Mesodermal cell (in vitro differentiated cells): ENCODE results near the gene OR2T10.

Source experiments
- H3K27ac ChIP-seq: 2 replicates; pipeline ENCODE4 v1.7.0; 2013; ENCODE audit warnings: mild to moderate bottlenecking, low read depth, low read length, moderate library complexity; ENCODE audit not compliant: severe bottlenecking
- H3K36me3 ChIP-seq: 2 replicates; pipeline ENCODE4 v1.7.1; 2013; ENCODE audit warnings: mild to moderate bottlenecking, low read length, moderate library complexity; ENCODE audit not compliant: control insufficient read depth, insufficient read depth
- H3K4me1 ChIP-seq: one replicate; pipeline ENCODE4 v1.7.1; 2013; ENCODE audit warnings: mild to moderate bottlenecking, low read length; ENCODE audit not compliant: insufficient read depth, control insufficient read depth, poor library complexity, severe bottlenecking
- H3K4me3 ChIP-seq: 2 replicates; pipeline ENCODE4 v1.7.0; 2013; ENCODE audit warnings: low read length, control low read depth, mild to moderate bottlenecking; ENCODE audit not compliant: insufficient read depth, poor library complexity, severe bottlenecking; ENCODE audit errors: extremely low read depth
- H3K9me3 ChIP-seq: 2 replicates; pipeline ENCODE4 v1.7.1; 2013; ENCODE audit warnings: mild to moderate bottlenecking, low read length, moderate library complexity; ENCODE audit not compliant: control insufficient read depth
- WGBS, 2 experiments: methylation state at CpG; one replicate each; pipeline ENCODE4 v1.1.5; 2013; ENCODE audit warnings: missing lambda C conversion rate in 2 of 2; ENCODE audit not compliant: insufficient coverage in 2 of 2; 5-methylcytosine and 5-hydroxymethylcytosine counted together

Gene OR2T10

DNA sequence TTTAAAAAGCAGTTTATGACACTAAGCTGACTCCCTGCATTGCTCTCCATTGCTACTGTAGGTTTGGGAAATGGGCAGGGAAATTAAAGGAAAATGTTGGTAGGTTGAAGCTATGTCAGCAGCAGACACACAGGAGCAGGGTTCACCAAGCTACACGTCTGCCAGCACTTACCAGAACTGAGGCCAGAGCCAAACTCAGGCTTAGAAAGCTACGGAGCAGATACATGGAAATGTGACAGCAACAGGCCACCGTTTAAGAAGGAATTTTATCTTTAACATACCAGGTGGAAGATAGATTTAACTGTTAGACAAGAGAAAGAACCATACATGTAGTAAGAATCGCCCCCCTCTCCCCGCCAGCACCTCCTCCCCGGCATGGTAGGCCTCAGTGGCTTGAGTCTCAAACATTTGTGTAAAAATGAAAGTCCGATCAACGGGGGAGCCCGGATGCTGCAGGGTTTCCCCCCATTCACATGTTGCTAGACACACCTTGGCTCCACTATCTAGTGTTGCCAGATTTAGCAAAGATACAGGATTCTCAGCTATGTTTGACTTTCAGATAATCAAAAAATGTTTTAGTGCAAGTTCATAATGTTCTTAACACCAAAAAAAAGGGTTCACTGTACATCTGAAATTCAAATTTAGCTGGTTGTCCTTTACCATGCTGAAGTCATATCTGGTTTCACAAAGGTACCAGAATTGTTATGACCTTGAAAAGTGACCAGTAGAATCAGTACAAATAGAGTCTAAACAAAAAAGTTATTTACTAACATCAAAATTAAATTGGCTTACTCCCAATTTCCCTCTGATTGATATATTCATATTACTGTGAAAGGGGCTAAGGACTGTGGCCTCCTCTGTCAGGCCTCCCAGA is 30.7 kb upstream of the OR2T10 start:
- Histone ChIP-seq H3K4me3 (no peak overlapping the region), H3K4me1 (no peaks in the 10 kb centered on the region), H3K36me3 (no peaks in the 10 kb centered on the region), H3K27ac (no peak overlapping the region), H3K9me3 (peaks cover 52% of the 10 kb centered on the region)
- 75 to 82% methylated on average over 7 to 8 of the region's 9 CpGs for WGBS, 2 experiments

GRCh38 chr1:248625971-248626370 is 28.5 kb upstream of the OR2T10 start:
- Histone ChIP-seq H3K36me3 (no peaks in the 10 kb centered on the region), H3K27ac (no peak overlapping the region), H3K4me1 (no peaks in the 10 kb centered on the region), H3K9me3 (peaks cover 51% of the 10 kb centered on the region), H3K4me3 (no peak overlapping the region)
- 60 to 64% methylated on average over 3 to 5 of the region's 5 CpGs for WGBS, 2 experiments

DNA sequence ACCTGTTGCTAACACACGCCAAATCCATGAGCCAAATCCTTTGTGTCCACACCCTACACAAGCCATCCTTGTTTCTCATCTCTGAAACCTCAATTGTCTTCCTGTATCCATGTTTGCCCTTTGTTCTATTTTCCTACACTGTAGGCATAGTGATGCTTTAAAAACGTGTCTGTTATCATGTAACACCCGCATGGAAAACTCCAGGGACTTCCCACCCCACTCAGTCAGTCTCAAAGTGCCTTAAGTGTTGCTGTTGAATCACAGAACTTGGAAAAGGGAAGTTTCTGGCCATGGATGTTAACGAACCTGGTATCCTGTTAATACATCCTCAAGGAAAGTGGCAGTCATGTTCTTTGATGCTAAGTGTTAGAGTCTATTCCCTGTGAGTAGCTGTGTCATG is 27.7 kb upstream of the OR2T10 start:
- H3K27ac ChIP-seq, result no peak overlapping the region
- 28 to 52% methylated on average over 2 to 3 of the region's 4 CpGs for WGBS, 2 experiments
- H3K4me3 ChIP-seq, result no peak overlapping the region
- peaks cover 45% of the 10 kb centered on the region for H3K9me3 ChIP-seq
- no peaks in the 10 kb centered on the region for H3K4me1 ChIP-seq
- no peaks in the 10 kb centered on the region for H3K36me3 ChIP-seq

DNA sequence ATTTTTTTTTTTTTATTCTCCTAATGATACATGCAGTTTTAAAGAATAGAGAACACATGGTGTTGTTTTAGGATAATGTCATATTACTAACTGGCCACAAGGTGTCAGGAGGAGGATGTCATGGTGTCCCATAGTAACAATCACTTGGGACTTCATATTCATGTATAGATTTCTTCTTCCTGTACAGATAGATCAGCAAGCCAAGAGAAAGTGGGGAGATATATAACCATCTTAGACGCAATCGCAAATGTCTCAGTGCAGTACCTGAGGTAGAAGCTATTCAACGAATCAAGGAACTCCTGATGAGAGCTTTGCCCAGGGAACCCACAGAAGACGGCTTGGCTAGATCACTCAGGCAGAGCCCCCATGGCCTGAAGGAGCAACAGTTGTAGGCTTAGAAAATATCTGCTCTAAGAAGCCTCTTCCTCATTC is 25.1 kb upstream of the OR2T10 start:
- H3K36me3 ChIP-seq, result no peaks in the 10 kb centered on the region
- H3K4me3 ChIP-seq, result no peak overlapping the region
- H3K4me1 ChIP-seq, result no peaks in the 10 kb centered on the region
- 85 to 93% methylated on average over 3 to 4 of the region's 4 CpGs for WGBS, 2 experiments
- no peak overlapping the region for H3K27ac ChIP-seq
- peaks cover 50% of the 10 kb centered on the region for H3K9me3 ChIP-seq

- 70 to 75% methylated on average over 4 to 6 of the region's 7 CpGs for WGBS, 2 experiments
- Histone ChIP-seq H3K36me3 (no peaks in the 10 kb centered on the region), H3K9me3 (peaks cover 47% of the 10 kb centered on the region)
Observed at GRCh38 chr1:248621770-248622169, 24.3 kb upstream of the OR2T10 start.

DNA sequence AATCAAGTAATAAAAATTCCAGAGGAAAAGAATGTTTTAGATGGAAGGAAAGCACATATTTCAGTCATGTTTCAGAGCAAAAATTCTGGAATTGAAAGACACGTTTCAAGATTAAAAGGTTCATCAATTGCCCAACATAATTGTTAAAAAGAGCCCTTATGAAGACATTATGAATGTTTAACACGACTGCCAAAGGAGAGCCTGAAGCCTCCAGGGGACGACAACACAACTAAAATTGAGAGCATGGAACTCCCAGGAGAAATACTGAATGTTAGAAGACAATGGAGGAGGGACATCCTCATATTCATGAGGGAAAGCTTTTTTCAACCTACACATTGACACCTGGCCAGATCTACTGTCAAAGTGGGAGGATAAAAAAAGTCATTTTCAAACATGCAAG is 21.4 kb upstream of the OR2T10 start:
- WGBS, 2 experiments, result 0% methylated on average over 1 to 2 of the region's 3 CpGs

More at GRCh38 chr1:248621770-248622169, 24.3 kb upstream of the OR2T10 start:
- H3K4me3 ChIP-seq, result no peak overlapping the region
- no peaks in the 10 kb centered on the region for H3K4me1 ChIP-seq
- no peak overlapping the region for H3K27ac ChIP-seq

GRCh38 chr1:248618119-248618518 is 20.6 kb upstream of the OR2T10 start:
- peaks cover 58% of the 10 kb centered on the region for H3K9me3 ChIP-seq

More for the DNA sequence above, 21.4 kb upstream of the OR2T10 start:
- H3K4me1 ChIP-seq, result no peaks in the 10 kb centered on the region
- H3K36me3 ChIP-seq, result no peaks in the 10 kb centered on the region
- H3K9me3 ChIP-seq, result peaks cover 51% of the 10 kb centered on the region
- H3K27ac ChIP-seq, result no peak overlapping the region
- H3K4me3 ChIP-seq, result no peak overlapping the region

GRCh38 chr1:248613742-248614141 is 16.2 kb upstream of the OR2T10 start:
- whole genome bisulfite sequencing, 2 experiments, result 60% methylated on average over 1 of the region's 1 CpG; no CpG with 5 or more reads in 1 of the 2 experiments
- Histone ChIP-seq H3K4me1 (no peaks in the 10 kb centered on the region), H3K27ac (no peak overlapping the region), H3K9me3 (peaks cover 75% of the 10 kb centered on the region), H3K36me3 (no peaks in the 10 kb centered on the region), H3K4me3 (no peak overlapping the region)

More at GRCh38 chr1:248618119-248618518, 20.6 kb upstream of the OR2T10 start:
- Histone ChIP-seq H3K36me3 (no peaks in the 10 kb centered on the region), H3K27ac (no peak overlapping the region), H3K4me3 (no peak overlapping the region), H3K4me1 (no peaks in the 10 kb centered on the region)
- WGBS, 2 experiments, result 66 to 73% methylated on average over 5 to 7 of the region's 7 CpGs

GRCh38 chr1:248611883-248612414 is 14.4 kb upstream of the OR2T10 start:
- 77 to 86% methylated on average over 2 to 3 of the region's 4 CpGs for WGBS, 2 experiments

DNA sequence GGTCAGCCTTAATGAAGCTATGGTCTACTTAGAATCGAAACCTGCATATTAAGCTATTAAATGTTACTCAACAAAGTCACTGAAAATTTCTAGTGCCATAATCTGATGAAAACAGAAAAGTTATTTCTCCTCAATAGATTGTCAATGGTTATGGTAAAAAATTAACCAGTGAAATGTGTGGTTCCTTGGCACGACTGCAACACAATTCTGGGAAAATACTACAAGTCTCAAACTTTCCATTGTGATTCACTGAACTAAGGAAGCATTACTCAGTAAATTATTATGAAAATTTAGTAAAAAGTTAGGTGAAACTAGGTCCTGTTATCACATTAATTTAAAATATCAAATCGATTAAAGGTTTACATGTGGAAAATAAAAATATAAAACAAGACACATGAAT is 12.8 kb upstream of the OR2T10 start:
- H3K36me3 ChIP-seq, result no peaks in the 10 kb centered on the region
- H3K9me3 ChIP-seq, result peaks cover 67% of the 10 kb centered on the region
- WGBS, 2 experiments, result no CpG with 5 or more reads among the region's 3 CpGs
- no peak overlapping the region for H3K27ac ChIP-seq
- H3K4me3 ChIP-seq, result no peak overlapping the region
- H3K4me1 ChIP-seq, result no peaks in the 10 kb centered on the region

More at GRCh38 chr1:248611883-248612414, 14.4 kb upstream of the OR2T10 start:
- H3K9me3 ChIP-seq, result peaks cover 66% of the 10 kb centered on the region
- H3K4me3 ChIP-seq, result no peak overlapping the region
- no peaks in the 10 kb centered on the region for H3K36me3 ChIP-seq
- no peaks in the 10 kb centered on the region for H3K4me1 ChIP-seq
- no peak overlapping the region for H3K27ac ChIP-seq

DNA sequence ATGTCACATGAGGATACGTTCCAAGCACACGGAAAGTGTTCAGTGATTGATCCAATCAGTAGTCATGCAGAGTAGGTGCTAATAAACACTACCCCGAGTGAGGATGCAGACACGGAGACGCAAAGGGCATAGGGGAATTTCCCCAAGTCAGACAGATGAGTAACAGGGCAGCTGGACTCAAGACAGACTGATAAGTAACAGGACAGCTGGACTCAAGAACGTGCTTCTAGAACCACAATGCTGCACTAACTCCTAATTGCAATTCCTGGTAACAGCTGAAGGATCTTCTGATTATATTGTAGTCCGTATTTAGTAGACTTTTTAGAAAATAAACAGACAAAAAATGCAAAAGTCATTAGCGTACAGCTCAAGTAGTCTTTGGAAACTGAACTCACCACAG is 1.9 kb upstream of the OR2T10 start:
- WGBS, 2 experiments, result 60 to 77% methylated on average over 6 of the region's 8 CpGs
- no peak overlapping the region for H3K27ac ChIP-seq
- H3K4me1 ChIP-seq, result no peaks in the 10 kb centered on the region
- H3K36me3 ChIP-seq, result no peaks in the 10 kb centered on the region
- peaks cover 33% of the 10 kb centered on the region for H3K9me3 ChIP-seq
- H3K4me3 ChIP-seq, result no peak overlapping the region
